AG09309 (cell line): ENCODE measurements around the gene FOXO1.

Experiments
- DNase-seq: peaks from one replicate; pipeline ENCODE4 v3.0.0-alpha.2; 2010; ENCODE audit warnings: low read depth
- H3K4me3 ChIP-seq: 2 replicates; pipeline ENCODE4 v1.5.1; 2011; ENCODE audit warnings: mild to moderate bottlenecking, low read depth, low read length, moderate library complexity; ENCODE audit not compliant: control insufficient read depth
- TF ChIP-seq, protein P1 (sequence below): IDR thresholded peaks from 2 replicates; pipeline ENCODE4 v1.5.1; 2011; ENCODE audit warnings: mild to moderate bottlenecking, low read depth, low read length, inconsistent platforms; ENCODE audit not compliant: insufficient read depth, control insufficient read depth; ENCODE audit errors: missing control alignments

The FOXO1 gene

DNA sequence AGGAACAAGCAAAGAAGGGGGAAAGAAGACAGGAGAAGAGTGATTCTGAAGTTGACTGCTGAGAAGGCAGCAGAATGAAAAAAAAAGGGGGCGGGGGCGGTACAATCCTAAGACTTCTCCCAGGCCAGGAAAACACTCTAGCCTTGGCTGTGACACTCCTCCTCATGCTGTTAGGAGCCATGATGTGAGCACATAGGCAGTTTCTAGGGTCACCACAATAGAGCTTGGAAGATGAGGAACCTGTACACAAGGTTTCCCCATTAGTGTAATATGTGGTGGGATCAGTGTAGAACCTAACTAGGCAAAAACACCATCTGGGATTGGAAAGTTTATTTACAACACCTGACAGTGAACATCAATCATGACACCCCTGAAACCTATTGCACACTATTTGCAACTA, 86.9 kb downstream of the FOXO1 start:
- TF ChIP-seq, protein P1, sequence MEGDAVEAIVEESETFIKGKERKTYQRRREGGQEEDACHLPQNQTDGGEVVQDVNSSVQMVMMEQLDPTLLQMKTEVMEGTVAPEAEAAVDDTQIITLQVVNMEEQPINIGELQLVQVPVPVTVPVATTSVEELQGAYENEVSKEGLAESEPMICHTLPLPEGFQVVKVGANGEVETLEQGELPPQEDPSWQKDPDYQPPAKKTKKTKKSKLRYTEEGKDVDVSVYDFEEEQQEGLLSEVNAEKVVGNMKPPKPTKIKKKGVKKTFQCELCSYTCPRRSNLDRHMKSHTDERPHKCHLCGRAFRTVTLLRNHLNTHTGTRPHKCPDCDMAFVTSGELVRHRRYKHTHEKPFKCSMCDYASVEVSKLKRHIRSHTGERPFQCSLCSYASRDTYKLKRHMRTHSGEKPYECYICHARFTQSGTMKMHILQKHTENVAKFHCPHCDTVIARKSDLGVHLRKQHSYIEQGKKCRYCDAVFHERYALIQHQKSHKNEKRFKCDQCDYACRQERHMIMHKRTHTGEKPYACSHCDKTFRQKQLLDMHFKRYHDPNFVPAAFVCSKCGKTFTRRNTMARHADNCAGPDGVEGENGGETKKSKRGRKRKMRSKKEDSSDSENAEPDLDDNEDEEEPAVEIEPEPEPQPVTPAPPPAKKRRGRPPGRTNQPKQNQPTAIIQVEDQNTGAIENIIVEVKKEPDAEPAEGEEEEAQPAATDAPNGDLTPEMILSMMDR, result no peak
- no peak overlapping the region for H3K4me3 ChIP-seq
- DNase-seq, result no peak

- no peak overlapping the region for H3K4me3 ChIP-seq
- DNase-seq, result no peak
- TF ChIP-seq, protein P1, result no peak
Measured at GRCh38 chr13:40578055-40578454, 88.4 kb downstream of the FOXO1 start.

DNA sequence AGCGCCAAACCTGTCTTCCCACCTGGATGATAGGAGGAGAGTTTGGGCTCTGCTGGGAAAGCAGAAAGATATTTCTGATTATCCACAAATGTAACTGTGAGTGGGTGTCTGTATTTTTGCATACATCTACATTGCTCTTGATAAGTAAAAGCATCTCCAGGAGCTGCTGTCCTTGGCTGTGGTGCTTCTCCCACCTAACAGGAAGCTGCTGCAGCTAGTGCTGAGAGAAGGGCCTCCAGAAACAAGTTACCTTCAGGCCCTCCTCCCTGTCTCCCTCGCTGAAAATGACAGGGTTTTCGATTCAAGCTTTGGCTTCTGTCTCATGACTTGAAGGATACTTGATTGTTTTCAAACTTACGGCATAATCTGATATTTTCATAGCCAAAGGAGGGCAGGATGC, 90.1 kb downstream of the FOXO1 start:
- DNase-seq, result no peak
- H3K4me3 ChIP-seq, result no peak overlapping the region
- TF ChIP-seq, protein P1, result no peak

DNA sequence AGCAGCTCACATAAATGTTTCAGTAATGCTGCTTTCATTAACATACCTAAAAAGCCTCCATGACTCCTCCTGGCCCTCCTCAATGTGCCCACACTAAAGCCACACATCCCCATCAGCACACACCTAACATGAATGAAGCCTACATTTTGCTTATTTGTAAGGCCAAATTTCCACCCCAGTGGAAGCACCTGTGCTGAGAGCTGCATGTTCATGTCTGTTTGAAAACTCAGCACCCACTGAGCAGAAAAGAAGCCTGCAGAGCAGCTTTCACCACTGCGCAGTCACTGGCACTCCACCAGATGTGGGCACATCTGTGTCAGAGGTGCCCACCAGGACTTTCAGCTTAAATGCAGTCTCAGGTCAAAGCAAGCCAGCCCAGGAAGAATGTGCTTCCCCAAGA, 93.5 kb downstream of the FOXO1 start:
- no peak overlapping the region for H3K4me3 ChIP-seq
- TF ChIP-seq, protein P1, result no peak
- DNase-seq, result no peak

DNA sequence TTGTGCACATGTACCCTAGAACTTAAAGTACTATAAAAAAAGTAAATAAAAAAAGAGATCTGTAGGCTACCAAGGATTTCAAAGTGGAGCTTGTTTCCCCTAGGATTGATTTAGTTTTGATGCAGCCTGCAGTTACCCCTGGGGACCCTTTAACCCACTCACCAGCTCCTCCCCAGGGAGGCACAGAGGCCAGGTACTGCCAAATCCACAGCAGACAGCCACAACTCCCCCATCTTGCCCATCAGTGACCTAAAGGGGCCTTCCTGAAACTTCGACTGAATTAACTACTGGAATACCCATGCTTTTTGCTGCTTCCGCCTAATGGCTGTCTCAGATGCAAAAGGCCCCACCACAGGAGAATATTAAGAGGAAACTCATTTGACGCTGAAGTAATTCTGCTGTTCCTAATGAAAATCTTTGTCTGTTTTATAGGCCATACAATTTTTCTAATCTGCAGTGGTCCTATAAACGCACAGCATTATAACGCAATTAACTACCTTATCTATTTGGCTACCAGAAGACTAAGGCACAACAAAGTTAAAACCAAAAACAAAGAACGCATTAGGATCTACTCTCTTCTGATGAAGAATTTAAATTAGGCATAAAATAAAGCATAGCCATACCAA, 95.0 kb downstream of the FOXO1 start:
- H3K4me3 ChIP-seq, result no peak overlapping the region
- no peak for DNase-seq

DNA sequence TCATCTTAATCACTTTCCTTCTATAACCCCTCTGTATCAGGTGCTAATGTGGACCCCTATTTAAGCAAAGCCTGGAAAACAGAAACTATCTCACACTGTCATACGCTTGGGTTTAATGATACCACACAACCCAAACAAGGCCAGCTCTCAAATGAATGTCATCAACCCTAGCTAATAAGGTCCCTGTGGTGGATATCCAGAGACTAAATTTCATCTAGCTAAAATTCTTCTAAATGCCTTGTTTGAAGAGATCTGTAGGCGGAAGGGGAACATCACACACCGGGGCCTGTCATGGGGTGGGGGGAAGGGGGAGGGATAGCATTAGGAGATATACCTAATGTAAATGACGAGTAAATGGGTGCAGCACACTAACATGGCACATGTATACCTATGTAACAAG, 95.5 kb downstream of the FOXO1 start:
- no peak overlapping the region for H3K4me3 ChIP-seq
- TF ChIP-seq, protein P1, result no peak
- no peak for DNase-seq

More for the DNA sequence above, 95.0 kb downstream of the FOXO1 start:
- TF ChIP-seq, protein P1, result no peak

- H3K4me3 ChIP-seq, result no peak overlapping the region
- TF ChIP-seq, protein P1, result no peak
- DNase-seq, result no peak
Measured at GRCh38 chr13:40569024-40569350, 97.5 kb downstream of the FOXO1 start.
